GM12874 (cell line): Measurements from ENCODE around the gene DUSP8.

Experiments used
- TF ChIP-seq, protein P1 (sequence below): IDR thresholded peaks from 2 replicates; pipeline ENCODE4 v1.5.1; 2011; ENCODE audit warnings: low read depth, mild to moderate bottlenecking, control low read depth, low read length, moderate library complexity; ENCODE audit not compliant: insufficient read depth

Gene DUSP8

DNA sequence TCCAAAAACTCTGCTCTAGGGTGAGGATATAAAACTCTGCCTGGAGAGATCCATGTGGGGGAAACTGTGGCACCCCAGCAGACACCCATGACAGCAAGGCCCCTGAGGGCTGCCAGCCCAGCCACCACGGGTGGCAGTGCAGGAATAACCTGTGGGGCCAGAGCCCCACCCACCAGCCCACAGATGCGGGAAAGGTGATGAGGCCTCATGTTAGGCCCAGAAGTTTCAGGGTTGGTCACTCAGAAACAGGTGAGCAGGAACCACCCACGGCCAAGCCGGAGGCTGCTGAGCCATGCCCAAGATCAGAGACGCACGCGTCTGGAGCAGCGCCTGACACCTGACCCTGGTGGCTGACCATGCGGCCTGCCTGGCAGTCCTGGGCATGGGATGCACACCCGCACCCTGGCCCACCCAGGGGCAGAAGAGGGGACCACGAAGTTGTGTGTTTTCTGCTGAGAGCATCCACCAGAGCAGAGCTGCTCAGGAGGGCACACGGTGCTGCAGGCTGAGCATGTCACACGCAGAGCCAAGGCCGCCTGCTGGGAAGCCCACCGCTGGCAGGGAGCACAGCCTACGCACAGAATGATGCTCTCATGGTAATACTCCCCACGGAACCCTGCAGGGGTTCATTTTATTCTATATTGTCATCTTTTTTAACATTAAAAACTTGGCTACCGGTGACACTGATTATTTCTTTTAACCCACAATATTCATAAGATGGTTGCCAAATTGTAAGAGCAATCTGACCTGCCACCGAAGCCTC lies 41.2 kb downstream of the DUSP8 start:
- TF ChIP-seq, protein P1, sequence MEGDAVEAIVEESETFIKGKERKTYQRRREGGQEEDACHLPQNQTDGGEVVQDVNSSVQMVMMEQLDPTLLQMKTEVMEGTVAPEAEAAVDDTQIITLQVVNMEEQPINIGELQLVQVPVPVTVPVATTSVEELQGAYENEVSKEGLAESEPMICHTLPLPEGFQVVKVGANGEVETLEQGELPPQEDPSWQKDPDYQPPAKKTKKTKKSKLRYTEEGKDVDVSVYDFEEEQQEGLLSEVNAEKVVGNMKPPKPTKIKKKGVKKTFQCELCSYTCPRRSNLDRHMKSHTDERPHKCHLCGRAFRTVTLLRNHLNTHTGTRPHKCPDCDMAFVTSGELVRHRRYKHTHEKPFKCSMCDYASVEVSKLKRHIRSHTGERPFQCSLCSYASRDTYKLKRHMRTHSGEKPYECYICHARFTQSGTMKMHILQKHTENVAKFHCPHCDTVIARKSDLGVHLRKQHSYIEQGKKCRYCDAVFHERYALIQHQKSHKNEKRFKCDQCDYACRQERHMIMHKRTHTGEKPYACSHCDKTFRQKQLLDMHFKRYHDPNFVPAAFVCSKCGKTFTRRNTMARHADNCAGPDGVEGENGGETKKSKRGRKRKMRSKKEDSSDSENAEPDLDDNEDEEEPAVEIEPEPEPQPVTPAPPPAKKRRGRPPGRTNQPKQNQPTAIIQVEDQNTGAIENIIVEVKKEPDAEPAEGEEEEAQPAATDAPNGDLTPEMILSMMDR, result no peak

DNA sequence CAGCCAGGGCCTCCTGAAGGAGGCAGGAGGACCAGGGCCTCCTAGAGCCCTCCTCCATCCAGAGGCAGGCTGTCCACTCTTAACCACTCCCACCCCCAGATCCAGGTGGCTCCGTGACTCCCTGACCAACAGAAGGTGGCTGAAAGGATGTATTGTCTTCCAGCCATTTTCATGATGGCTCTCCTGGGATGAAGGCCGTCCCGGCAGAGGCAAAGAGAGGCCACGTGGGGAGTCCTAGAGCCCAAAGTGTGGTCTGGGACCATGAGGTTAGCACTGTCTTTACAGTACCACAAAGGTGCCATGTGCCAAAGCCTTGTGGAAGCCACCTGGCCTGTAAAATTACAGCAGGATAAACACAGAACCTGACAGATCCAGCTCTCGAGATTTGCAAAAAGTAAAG lies 42.3 kb downstream of the DUSP8 start:
- TF ChIP-seq, protein P1, result no peak

DNA sequence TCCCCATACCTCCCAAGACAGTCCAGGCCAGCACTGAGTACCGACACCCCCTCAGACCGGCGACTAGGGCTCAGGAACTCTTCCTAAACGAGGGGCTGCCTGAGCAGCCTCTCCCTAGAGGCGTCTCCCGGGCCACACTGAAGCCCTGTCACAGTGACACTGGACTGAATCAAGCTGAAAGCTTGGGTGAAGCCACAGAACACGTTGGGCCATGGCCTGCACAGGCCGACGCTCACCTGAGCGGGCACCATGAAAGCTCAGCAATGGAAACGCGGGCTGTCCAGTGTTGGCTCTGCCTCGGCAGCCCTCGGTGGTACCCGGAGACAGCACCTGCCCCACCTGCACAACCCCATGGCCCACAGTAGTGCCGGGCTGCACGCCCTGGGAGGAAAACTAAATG lies 42.8 kb downstream of the DUSP8 start:
- TF ChIP-seq, protein P1, result no peak

DNA sequence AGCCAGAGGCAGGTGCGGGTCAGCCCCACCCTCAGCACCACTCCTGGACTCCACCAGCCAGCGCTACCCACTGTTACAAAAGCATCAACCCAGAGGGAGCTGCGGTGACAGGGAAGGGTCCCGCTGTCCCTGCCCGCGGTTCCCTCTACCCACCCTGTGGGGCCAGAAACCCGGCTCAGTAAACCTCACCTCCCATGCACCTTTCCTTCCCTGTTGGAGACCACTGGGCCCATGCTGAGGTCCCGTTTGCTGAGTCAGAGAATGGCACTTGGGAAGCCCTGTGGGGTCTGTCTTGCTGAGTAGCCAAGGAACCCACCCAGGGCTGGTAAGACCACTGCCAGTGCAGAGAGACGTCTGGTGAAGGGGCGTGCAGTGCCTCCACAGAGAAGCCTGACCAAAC lies 43.4 kb downstream of the DUSP8 start:
- TF ChIP-seq, protein P1, result no peak

DNA sequence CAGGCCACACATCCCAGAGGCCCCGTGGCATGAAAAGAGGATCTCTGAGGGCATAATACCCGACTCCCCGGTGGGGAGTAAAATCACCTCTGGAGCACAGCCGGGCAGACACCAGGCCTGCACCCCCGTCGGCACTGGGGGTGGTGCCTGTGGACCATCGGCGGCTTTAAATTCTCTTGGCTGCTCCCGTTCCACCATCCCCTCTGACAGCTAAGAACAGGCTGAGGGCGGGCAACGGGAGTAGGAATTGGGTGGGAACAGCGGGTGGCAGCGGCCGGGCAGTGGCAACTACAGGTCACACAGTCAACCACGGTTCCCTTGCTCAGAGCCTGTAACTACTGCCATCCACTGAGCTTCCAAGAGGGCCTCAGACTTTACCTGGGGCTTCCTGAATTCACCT lies 45.3 kb downstream of the DUSP8 start:
- TF ChIP-seq, protein P1, result no peak

DNA sequence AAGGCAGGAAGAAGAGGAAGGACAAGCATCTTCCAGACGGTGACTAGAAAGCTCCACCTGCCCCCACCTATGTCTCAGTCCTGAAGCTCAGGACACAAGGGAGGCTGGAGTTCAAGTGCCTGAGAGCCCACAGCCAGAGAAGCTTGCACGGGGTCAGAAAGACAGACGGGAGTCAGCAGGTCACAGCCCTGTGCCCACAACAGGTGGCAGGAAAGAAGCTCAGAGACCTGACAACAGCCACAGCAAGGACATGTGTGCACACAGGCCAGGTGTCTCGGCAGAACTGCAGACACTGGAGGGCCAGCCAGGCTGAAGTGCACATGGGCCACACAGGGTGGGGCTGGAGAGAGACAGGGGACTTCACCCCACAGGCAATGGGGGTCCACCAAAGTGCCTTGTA lies 48.3 kb downstream of the DUSP8 start:
- TF ChIP-seq, protein P1, result no peak

DNA sequence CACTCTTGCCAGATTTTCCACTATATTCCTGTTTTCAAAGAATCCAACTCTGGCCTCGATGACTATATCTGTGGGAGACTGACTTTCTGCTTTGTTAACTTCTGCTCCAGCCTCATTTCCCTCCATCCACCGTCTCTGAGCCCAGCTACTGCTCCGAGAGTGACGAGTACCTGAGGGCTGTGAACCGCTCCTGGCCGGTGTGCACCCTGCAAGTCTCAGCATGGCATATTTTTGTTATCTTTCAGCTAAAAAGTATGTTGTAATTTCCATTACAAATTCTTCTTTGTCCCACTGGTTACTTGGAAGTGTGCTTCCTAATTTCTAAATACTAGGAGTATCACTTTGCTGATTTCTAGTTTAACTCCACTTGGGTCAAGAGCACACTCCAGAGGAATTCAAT lies 49.0 kb downstream of the DUSP8 start:
- TF ChIP-seq, protein P1, result no peak
